ENCODE data around the gene PPME1.
"Not testable (repeated sequence)": the region's sequence is repeated elsewhere in the genome, so short reads cannot be mapped to it uniquely, and the experiment has no call there.

- TF ChIP-seq CTCF (IDR thresholded peaks at IDR 0.05; ENCODE audit: low read length); EZH2 (IDR thresholded peaks at IDR 0.05; ENCODE audit: borderline replicate concordance, low read length): not testable (repeated sequence)
Observed at GRCh38 chr11:74139919-74140431, 31.1 kb upstream of the PPME1 start.
